KMS-11 (cell line): ENCODE results near the gene KL.

Source experiments
- H2AFZ ChIP-seq: fragments of 200-600 bp; sonication (generic); 2 replicates; pipeline ENCODE4 v1.6.1; 2016; ENCODE audit warnings: antibody characterized with exemption, mixed run types, low read depth
- H3K27ac ChIP-seq: fragments of 200-600 bp; sonication (generic); 2 replicates; pipeline ENCODE4 v1.6.1; 2016; ENCODE audit warnings: mild to moderate bottlenecking, mixed run types
- H3K27me3 ChIP-seq: fragments of 200-600 bp; sonication (generic); 2 replicates; pipeline ENCODE4 v1.6.1; 2017; ENCODE audit warnings: mild to moderate bottlenecking, low read depth, mixed run types, moderate library complexity; ENCODE audit not compliant: insufficient read depth
- H3K36me3 ChIP-seq: fragments of 200-600 bp; sonication (generic); 2 replicates; pipeline ENCODE4 v1.6.1; 2017; ENCODE audit warnings: mild to moderate bottlenecking, mixed run types; ENCODE audit not compliant: insufficient read depth
- H3K4me1 ChIP-seq: fragments of 200-600 bp; sonication (generic); 2 replicates; pipeline ENCODE4 v1.6.1; 2016; ENCODE audit warnings: mild to moderate bottlenecking, low read depth, mixed run types; ENCODE audit not compliant: poor library complexity, severe bottlenecking
- H3K4me2 ChIP-seq: fragments of 200-600 bp; sonication (generic); 2 replicates; pipeline ENCODE4 v1.7.0; 2016; ENCODE audit warnings: mild to moderate bottlenecking, mixed run types
- H3K4me3 ChIP-seq: fragments of 200-600 bp; sonication (generic); IDR thresholded peaks from 2 replicates; pipeline ENCODE4 v1.6.1; 2017; ENCODE audit warnings: low read depth, low read length, mixed read lengths; ENCODE audit not compliant: insufficient read depth
- H3K79me2 ChIP-seq: fragments of 200-600 bp; sonication (generic); 2 replicates; pipeline ENCODE4 v1.6.1; 2016; ENCODE audit warnings: low read depth, mixed run types; ENCODE audit not compliant: insufficient read depth
- H3K9ac ChIP-seq: fragments of 200-600 bp; sonication (generic); 2 replicates; pipeline ENCODE4 v1.6.1; 2016; ENCODE audit warnings: mild to moderate bottlenecking, mixed run types
- H4K20me1 ChIP-seq: fragments of 200-600 bp; sonication (generic); 2 replicates; pipeline ENCODE4 v1.6.1; 2016; ENCODE audit warnings: mild to moderate bottlenecking, mixed run types; ENCODE audit not compliant: insufficient read depth
- TF ChIP-seq, protein P1 (sequence below): fragments of 200-600 bp; sonication (generic); conservative IDR thresholded peaks from 2 replicates; pipeline ENCODE4 v1.6.1; 2017; ENCODE audit warnings: low read depth, mild to moderate bottlenecking, antibody characterized with exemption, low read length, moderate library complexity, mixed read lengths

KL gene

DNA sequence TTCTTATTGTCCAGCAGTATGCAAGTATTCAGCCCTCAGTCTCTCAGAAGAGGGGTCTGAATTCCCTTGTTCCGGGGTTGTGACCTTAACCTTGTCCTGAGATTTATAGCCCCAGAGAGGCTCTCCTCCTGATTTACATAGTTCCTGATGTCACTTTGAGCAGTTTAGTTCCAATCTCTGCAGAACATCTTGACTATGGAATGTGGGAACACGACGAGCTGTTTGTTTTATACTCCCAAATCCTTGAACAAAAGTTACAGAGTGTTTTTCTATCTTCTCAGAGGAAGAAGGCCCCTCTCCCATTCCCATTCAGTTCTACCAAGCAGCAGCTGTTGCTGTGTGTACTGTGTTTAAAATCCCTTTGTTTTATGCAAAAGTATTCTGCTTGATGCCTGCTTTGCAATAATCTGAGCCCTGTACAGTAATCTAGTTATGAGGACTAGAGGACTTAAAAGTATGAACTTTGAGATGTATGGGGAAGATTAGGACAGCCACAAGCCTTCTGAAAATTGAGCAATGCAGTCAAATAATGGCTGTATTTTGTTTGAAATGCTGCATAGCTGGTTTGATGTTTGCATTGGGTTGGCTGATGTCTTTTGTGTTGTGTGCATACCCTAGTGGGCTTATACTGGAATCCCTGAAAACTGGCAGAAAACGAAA lies 74.7 kb downstream of the KL start:
- H3K4me3 ChIP-seq, result no peak overlapping the region
- no peaks in the 10 kb centered on the region for H3K36me3 ChIP-seq
- H3K79me2 ChIP-seq, result no peaks in the 10 kb centered on the region
- no peaks in the 10 kb centered on the region for H3K4me1 ChIP-seq
- no peak overlapping the region for H3K4me2 ChIP-seq
- H3K27me3 ChIP-seq, result no peaks in the 10 kb centered on the region
- TF ChIP-seq, protein P1, sequence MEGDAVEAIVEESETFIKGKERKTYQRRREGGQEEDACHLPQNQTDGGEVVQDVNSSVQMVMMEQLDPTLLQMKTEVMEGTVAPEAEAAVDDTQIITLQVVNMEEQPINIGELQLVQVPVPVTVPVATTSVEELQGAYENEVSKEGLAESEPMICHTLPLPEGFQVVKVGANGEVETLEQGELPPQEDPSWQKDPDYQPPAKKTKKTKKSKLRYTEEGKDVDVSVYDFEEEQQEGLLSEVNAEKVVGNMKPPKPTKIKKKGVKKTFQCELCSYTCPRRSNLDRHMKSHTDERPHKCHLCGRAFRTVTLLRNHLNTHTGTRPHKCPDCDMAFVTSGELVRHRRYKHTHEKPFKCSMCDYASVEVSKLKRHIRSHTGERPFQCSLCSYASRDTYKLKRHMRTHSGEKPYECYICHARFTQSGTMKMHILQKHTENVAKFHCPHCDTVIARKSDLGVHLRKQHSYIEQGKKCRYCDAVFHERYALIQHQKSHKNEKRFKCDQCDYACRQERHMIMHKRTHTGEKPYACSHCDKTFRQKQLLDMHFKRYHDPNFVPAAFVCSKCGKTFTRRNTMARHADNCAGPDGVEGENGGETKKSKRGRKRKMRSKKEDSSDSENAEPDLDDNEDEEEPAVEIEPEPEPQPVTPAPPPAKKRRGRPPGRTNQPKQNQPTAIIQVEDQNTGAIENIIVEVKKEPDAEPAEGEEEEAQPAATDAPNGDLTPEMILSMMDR, result no peak
- H3K9ac ChIP-seq, result no peak overlapping the region
- H3K27ac ChIP-seq, result no peak overlapping the region
- no peaks in the 10 kb centered on the region for H4K20me1 ChIP-seq
- H2AFZ ChIP-seq, result no peak overlapping the region

DNA sequence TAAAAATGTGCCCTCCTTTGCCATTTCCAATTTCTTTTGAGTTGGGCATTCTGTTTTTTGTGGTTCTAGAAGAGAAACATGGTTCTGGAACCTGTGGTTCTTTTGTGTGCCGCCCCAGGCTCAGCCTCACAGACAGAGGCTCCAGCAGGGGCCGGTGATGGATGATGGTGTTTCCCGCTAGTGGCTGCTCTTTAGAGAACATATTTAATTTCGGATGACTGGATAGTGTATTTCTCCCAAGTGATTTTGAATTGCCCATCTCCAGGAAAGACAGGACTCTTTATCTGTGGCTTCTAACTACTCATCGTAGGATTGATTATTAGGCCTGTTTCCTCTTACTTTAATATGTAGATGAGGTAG lies 75.2 kb downstream of the KL start:
- Histone ChIP-seq H3K27ac (no peak overlapping the region), H3K4me3 (no peak overlapping the region), H3K79me2 (no peaks in the 10 kb centered on the region), H3K36me3 (no peaks in the 10 kb centered on the region), H3K4me2 (no peak overlapping the region), H3K9ac (no peak overlapping the region), H2AFZ (no peak overlapping the region), H4K20me1 (no peaks in the 10 kb centered on the region), H3K27me3 (no peaks in the 10 kb centered on the region), H3K4me1 (no peaks in the 10 kb centered on the region)
- TF ChIP-seq, protein P1, result no peak

- H3K4me2 ChIP-seq, result no peak overlapping the region
- H3K36me3 ChIP-seq, result no peaks in the 10 kb centered on the region
- no peak overlapping the region for H3K27ac ChIP-seq
- H3K79me2 ChIP-seq, result no peaks in the 10 kb centered on the region
- H3K27me3 ChIP-seq, result no peaks in the 10 kb centered on the region
- H3K9ac ChIP-seq, result no peak overlapping the region
- H4K20me1 ChIP-seq, result no peaks in the 10 kb centered on the region
- no peak overlapping the region for H2AFZ ChIP-seq
- TF ChIP-seq, protein P1, result no peak
- no peak overlapping the region for H3K4me3 ChIP-seq
- H3K4me1 ChIP-seq, result no peaks in the 10 kb centered on the region
These were observed 76.1 kb downstream of the KL start for GRCh38 chr13:33092073-33092987.

- no peaks in the 10 kb centered on the region for H4K20me1 ChIP-seq
- no peaks in the 10 kb centered on the region for H3K79me2 ChIP-seq
- no peaks in the 10 kb centered on the region for H3K27me3 ChIP-seq
- H3K9ac ChIP-seq, result no peak overlapping the region
- H2AFZ ChIP-seq, result no peak overlapping the region
- TF ChIP-seq, protein P1, result no peak
- no peaks in the 10 kb centered on the region for H3K36me3 ChIP-seq
- no peak overlapping the region for H3K27ac ChIP-seq
- H3K4me2 ChIP-seq, result no peak overlapping the region
- H3K4me3 ChIP-seq, result no peak overlapping the region
- no peaks in the 10 kb centered on the region for H3K4me1 ChIP-seq
These were observed 80.8 kb downstream of the KL start for GRCh38 chr13:33096886-33097605.
